SK-N-SH treated with all-trans-retinoic acid at 6 μM for 48 hours (cell line): Measurements from ENCODE around the gene B3GLCT.

Experiments used
- ESRRG ChIP-seq: fragments of 250-450 bp; sonication (Bioruptor Pico); IDR thresholded peaks from 2 replicates; pipeline ENCODE4 v1.6.1; 2021; ENCODE audit warnings: mild to moderate bottlenecking
- ISL1 ChIP-seq: fragments of 250-450 bp; sonication (Bioruptor Pico); IDR thresholded peaks from 2 replicates; pipeline ENCODE4 v2.1.2; 2022; ENCODE audit warnings: mild to moderate bottlenecking, moderate library complexity
- TOX ChIP-seq: fragments of 250-450 bp; sonication (Bioruptor Pico); IDR thresholded peaks from 2 replicates; pipeline ENCODE4 v1.8.0; 2021; ENCODE audit warnings: mild to moderate bottlenecking, moderate library complexity, borderline replicate concordance
- ZC3H10 ChIP-seq: fragments of 250-450 bp; sonication (Bioruptor Pico); IDR thresholded peaks from 2 replicates; pipeline ENCODE4 v1.5.1; 2021; ENCODE audit warnings: mild to moderate bottlenecking, moderate library complexity
- ZFP30 ChIP-seq: fragments of 450-650 bp; formaldehyde crosslinking; IDR thresholded peaks from 2 replicates; pipeline ENCODE4 v1.5.0; 2022; ENCODE audit warnings: mild to moderate bottlenecking, moderate library complexity
- TF ChIP-seq, protein P1 (sequence below): fragments of 250-450 bp; sonication (Bioruptor Pico); IDR thresholded peaks from 2 replicates; pipeline ENCODE4 v1.5.0; 2020; ENCODE audit warnings: mild to moderate bottlenecking, moderate library complexity
- TF ChIP-seq, protein P2 (sequence below): fragments of 250-450 bp; sonication (Bioruptor Pico); IDR thresholded peaks from 2 replicates; pipeline ENCODE4 v1.8.0; 2020; ENCODE audit warnings: mild to moderate bottlenecking, moderate library complexity, borderline replicate concordance

DNA sequence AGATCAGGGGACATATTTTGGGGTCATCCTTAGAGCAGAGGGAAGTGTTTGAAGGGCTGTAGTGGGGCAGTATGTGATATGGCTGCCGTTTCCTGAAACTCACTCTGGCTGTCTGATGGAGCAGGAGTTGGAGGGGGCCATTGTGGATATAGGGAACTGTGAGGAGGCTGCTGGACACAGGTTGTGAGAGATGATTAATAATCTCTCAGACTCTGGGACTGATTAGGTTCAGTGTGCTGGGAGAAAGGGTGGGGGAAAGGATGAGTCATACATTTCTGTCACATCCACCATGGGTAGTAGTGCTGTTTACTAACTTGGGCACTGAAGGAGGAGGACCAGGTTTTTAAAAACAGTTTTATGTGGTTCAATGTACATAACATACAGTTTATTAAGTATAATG lies 4.8 kb downstream of the B3GLCT start:
- TF ChIP-seq ZFP30 (CRISPR knock-in tag), result no peak
- no peak for TF ChIP-seq TOX (CRISPR knock-in tag)
- TF ChIP-seq, protein P1, sequence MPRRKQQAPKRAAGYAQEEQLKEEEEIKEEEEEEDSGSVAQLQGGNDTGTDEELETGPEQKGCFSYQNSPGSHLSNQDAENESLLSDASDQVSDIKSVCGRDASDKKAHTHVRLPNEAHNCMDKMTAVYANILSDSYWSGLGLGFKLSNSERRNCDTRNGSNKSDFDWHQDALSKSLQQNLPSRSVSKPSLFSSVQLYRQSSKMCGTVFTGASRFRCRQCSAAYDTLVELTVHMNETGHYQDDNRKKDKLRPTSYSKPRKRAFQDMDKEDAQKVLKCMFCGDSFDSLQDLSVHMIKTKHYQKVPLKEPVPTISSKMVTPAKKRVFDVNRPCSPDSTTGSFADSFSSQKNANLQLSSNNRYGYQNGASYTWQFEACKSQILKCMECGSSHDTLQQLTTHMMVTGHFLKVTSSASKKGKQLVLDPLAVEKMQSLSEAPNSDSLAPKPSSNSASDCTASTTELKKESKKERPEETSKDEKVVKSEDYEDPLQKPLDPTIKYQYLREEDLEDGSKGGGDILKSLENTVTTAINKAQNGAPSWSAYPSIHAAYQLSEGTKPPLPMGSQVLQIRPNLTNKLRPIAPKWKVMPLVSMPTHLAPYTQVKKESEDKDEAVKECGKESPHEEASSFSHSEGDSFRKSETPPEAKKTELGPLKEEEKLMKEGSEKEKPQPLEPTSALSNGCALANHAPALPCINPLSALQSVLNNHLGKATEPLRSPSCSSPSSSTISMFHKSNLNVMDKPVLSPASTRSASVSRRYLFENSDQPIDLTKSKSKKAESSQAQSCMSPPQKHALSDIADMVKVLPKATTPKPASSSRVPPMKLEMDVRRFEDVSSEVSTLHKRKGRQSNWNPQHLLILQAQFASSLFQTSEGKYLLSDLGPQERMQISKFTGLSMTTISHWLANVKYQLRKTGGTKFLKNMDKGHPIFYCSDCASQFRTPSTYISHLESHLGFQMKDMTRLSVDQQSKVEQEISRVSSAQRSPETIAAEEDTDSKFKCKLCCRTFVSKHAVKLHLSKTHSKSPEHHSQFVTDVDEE (CRISPR knock-in tag), result no peak
- TF ChIP-seq, protein P2, sequence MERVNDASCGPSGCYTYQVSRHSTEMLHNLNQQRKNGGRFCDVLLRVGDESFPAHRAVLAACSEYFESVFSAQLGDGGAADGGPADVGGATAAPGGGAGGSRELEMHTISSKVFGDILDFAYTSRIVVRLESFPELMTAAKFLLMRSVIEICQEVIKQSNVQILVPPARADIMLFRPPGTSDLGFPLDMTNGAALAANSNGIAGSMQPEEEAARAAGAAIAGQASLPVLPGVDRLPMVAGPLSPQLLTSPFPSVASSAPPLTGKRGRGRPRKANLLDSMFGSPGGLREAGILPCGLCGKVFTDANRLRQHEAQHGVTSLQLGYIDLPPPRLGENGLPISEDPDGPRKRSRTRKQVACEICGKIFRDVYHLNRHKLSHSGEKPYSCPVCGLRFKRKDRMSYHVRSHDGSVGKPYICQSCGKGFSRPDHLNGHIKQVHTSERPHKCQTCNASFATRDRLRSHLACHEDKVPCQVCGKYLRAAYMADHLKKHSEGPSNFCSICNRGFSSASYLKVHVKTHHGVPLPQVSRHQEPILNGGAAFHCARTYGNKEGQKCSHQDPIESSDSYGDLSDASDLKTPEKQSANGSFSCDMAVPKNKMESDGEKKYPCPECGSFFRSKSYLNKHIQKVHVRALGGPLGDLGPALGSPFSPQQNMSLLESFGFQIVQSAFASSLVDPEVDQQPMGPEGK (CRISPR knock-in tag), result no peak
- no peak for TF ChIP-seq ZC3H10
- TF ChIP-seq ISL1, result no peak
- no peak for TF ChIP-seq ESRRG (CRISPR knock-in tag)
